ENCODE results near the gene MGAT3. TPM values are rescaled to one million over a fixed set of nuclear protein-coding genes. Genes with fewer than 3 reads are reported as not detected.

Gene MGAT3
- total RNA-seq, 2 donors from 2014 or later, result 0.82 to 7.4 TPM

DNA sequence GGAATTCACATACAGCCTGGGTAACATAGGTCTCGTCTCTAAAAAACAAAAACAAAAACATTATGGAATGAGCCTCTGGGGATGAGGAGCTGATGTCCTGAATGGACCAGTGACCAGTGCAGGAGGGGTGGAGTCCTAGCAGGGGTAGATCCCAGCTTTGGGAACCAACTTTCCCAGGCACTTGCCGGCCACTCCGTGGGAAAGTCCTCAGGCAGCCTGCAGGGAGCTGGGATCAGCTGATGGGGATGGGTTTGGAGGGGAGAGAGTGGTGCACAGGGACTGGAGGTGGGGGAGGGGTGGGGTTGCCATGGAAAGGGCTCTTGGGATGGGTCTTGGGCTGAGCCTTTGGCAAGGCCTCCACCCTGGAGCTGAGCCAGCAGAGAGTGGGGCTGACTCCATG is 19.1 kb downstream of the MGAT3 start:
- no peak overlapping the region for H3K27ac ChIP-seq
- H3K9me3 ChIP-seq, result no peaks in the 10 kb centered on the region
- WGBS, result 85% methylated on average over 3 of the region's 3 CpGs
- no peaks in the 10 kb centered on the region for H3K27me3 ChIP-seq (replicated peaks; ENCODE audit: insufficient read depth)
- no peak for DNase-seq (ENCODE audit: low spot score)
- no peak overlapping the region for H3K4me3 ChIP-seq
- H3K4me1 ChIP-seq (replicated peaks), result no peaks in the 10 kb centered on the region
- intact Hi-C loops (cut with DNase I), result no loop called here
- no peaks in the 10 kb centered on the region for H3K36me3 ChIP-seq
- no peak for TF ChIP-seq POLR2AphosphoS5 (IDR thresholded peaks at IDR 0.05)
- TF ChIP-seq, protein P1, sequence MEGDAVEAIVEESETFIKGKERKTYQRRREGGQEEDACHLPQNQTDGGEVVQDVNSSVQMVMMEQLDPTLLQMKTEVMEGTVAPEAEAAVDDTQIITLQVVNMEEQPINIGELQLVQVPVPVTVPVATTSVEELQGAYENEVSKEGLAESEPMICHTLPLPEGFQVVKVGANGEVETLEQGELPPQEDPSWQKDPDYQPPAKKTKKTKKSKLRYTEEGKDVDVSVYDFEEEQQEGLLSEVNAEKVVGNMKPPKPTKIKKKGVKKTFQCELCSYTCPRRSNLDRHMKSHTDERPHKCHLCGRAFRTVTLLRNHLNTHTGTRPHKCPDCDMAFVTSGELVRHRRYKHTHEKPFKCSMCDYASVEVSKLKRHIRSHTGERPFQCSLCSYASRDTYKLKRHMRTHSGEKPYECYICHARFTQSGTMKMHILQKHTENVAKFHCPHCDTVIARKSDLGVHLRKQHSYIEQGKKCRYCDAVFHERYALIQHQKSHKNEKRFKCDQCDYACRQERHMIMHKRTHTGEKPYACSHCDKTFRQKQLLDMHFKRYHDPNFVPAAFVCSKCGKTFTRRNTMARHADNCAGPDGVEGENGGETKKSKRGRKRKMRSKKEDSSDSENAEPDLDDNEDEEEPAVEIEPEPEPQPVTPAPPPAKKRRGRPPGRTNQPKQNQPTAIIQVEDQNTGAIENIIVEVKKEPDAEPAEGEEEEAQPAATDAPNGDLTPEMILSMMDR (IDR thresholded peaks at IDR 0.05), result no peak
- TF ChIP-seq POLR2A (IDR thresholded peaks at IDR 0.05), result no peak

DNA sequence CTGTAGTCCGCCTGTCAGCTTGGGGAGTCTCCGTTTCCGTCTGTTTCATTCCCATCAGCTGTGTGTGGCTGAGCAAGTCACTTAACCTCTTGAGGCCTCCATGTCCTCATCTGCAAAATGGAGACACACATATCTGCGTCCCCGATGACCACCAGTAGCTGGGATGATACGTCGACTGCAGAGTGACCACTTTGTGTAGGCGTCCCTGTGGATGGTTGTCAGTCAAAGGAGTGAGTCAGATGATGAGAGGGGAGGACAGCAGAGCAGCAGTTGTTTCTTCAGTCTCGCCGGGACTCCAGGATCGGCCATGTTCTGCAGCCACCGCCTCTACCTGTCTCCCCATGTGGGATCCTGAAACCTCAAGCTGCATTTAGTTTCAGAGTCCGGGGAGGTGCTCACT is 19.9 kb downstream of the MGAT3 start:
- no peak for DNase-seq (ENCODE audit: low spot score)
- Histone ChIP-seq H3K36me3 (no peaks in the 10 kb centered on the region), H3K9me3 (no peaks in the 10 kb centered on the region), H3K4me3 (no peak overlapping the region), H3K4me1 (replicated peaks) (no peaks in the 10 kb centered on the region), H3K27me3 (replicated peaks; ENCODE audit: insufficient read depth) (no peaks in the 10 kb centered on the region), H3K27ac (no peak overlapping the region)
- intact Hi-C loops (cut with DNase I), result no loop called here
- TF ChIP-seq, protein P1 (IDR thresholded peaks at IDR 0.05), result no peak
- TF ChIP-seq POLR2AphosphoS5 (IDR thresholded peaks at IDR 0.05), result no peak
- no peak for TF ChIP-seq POLR2A (IDR thresholded peaks at IDR 0.05)
- 92% methylated on average over 13 of the region's 13 CpGs for WGBS

DNA sequence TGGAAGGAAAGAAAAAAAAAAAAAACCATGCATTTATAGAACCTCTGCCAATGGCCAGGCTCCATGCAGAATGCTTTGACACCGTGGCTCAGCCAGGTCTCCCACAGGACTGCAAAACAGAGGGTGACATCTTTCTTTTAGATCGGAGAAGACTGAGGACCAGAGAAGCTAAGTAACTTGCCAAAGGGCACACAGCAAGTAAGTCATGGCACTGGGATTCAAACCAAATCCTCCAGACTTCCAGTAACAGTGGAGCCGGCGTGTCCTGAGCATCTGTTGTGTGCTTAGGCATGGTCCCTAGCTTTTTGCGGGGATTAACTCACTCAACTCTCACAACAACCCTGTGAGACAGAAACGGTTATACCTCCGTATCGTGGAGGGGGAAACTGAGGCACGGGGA is 20.7 kb downstream of the MGAT3 start:
- 90% methylated on average over 9 of the region's 9 CpGs for WGBS
- no peak for DNase-seq (ENCODE audit: low spot score)
- intact Hi-C loops (cut with DNase I), result no loop called here
- no peak overlapping the region for H3K27ac ChIP-seq
- no peaks in the 10 kb centered on the region for H3K4me1 ChIP-seq (replicated peaks)
- no peaks in the 10 kb centered on the region for H3K36me3 ChIP-seq
- H3K27me3 ChIP-seq (replicated peaks; ENCODE audit: insufficient read depth), result no peaks in the 10 kb centered on the region
- no peak overlapping the region for H3K4me3 ChIP-seq
- no peaks in the 10 kb centered on the region for H3K9me3 ChIP-seq
- TF ChIP-seq POLR2AphosphoS5 (IDR thresholded peaks at IDR 0.05) (no peak), POLR2A (IDR thresholded peaks at IDR 0.05) (no peak)
- TF ChIP-seq, protein P1 (IDR thresholded peaks at IDR 0.05), result no peak

DNA sequence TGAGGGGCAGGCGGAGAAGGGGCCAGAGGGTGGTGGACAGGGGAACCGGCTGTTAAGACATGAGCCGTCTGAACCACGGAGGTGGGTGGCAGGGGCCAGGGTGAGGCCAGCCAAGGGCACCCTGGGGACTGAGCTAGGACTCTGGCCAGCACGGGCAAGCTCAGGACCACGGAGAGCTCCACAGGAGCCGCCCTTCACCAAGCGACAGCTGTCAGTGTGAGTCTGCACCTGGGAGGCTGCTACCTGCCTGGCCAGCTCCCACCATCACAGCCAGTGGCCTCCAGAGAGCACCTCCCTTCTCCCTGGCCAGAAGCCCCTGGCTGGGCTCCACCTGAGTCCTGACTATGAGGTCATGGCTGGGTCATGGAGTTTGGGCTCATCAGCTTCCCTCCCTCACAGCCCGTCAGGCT is 21.6 kb downstream of the MGAT3 start:
- DNase-seq (ENCODE audit: low spot score), result no peak

DNA sequence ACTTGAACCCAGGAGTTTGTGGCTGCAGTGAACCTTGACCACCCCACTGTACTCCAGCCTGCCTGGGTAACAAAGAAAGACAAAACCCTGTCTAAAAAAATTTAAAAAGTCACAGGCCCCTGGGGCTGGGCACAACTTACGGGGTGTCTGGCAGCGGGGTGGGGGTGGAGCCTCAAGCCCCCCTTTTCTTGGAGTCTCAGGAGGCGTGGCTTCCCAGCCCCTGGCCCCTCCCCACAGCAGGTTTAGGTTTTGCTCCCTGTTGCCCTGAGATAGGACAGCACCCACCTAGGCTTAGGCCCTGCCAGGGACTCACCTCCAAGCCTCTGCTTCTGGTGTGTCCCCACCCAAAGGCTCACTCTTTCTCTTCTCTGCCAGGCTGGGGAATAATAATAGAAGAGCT is 22.4 kb downstream of the MGAT3 start:
- TF ChIP-seq, protein P1 (IDR thresholded peaks at IDR 0.05), result no peak
- TF ChIP-seq POLR2AphosphoS5 (IDR thresholded peaks at IDR 0.05) (no peak), POLR2A (IDR thresholded peaks at IDR 0.05) (no peak)
- Histone ChIP-seq H3K36me3 (no peaks in the 10 kb centered on the region), H3K27me3 (replicated peaks; ENCODE audit: insufficient read depth) (no peaks in the 10 kb centered on the region), H3K4me1 (replicated peaks) (no peaks in the 10 kb centered on the region), H3K4me3 (no peak overlapping the region), H3K9me3 (no peaks in the 10 kb centered on the region), H3K27ac (no peak overlapping the region)
- DNase-seq (ENCODE audit: low spot score), result no peak
- 83% methylated on average over 3 of the region's 3 CpGs for WGBS
- intact Hi-C loops (cut with DNase I), result no loop called here

More for the DNA sequence above, 21.6 kb downstream of the MGAT3 start:
- WGBS, result 45% methylated on average over 9 of the region's 9 CpGs
- Histone ChIP-seq H3K27ac (no peak overlapping the region), H3K4me1 (replicated peaks) (no peaks in the 10 kb centered on the region), H3K9me3 (no peaks in the 10 kb centered on the region), H3K27me3 (replicated peaks; ENCODE audit: insufficient read depth) (no peaks in the 10 kb centered on the region), H3K4me3 (no peak overlapping the region), H3K36me3 (no peaks in the 10 kb centered on the region)
- intact Hi-C loops (cut with DNase I), result no loop called here
- no peak for TF ChIP-seq POLR2AphosphoS5 (IDR thresholded peaks at IDR 0.05)
- TF ChIP-seq, protein P1 (IDR thresholded peaks at IDR 0.05), result no peak
- no peak for TF ChIP-seq POLR2A (IDR thresholded peaks at IDR 0.05)
